HCT116 (cell line): Measurements from ENCODE around the gene SIGLEC11.

Experiments
- CEBPB ChIP-seq: IDR thresholded peaks from 2 replicates; pipeline ENCODE4 v1.6.1; 2012; ENCODE audit warnings: low read depth
- EZH2 ChIP-seq: fragments of 200-600 bp; sonication (generic); IDR thresholded peaks from 2 replicates; pipeline ENCODE4 v1.6.1; 2017; ENCODE audit warnings: antibody characterized with exemption, mixed run types
- JUND ChIP-seq: IDR thresholded peaks from 2 replicates; pipeline ENCODE4 v1.6.1; 2012
- POLR2A ChIP-seq: IDR thresholded peaks from 2 replicates; pipeline ENCODE4 v1.7.0; 2011; ENCODE audit warnings: borderline replicate concordance; ENCODE audit not compliant: insufficient read depth, insufficient read length; ENCODE audit errors: extremely low read depth
- POLR2AphosphoS5 ChIP-seq: IDR thresholded peaks from 2 replicates; pipeline ENCODE4 v1.6.1; 2011; ENCODE audit warnings: mild to moderate bottlenecking, low read depth, low read length, moderate library complexity
- RAD21 ChIP-seq: IDR thresholded peaks from 2 replicates; pipeline ENCODE4 v1.6.1; 2012; ENCODE audit warnings: low read depth, mild to moderate bottlenecking
- SIN3A ChIP-seq: IDR thresholded peaks from 2 replicates; pipeline ENCODE4 v1.6.1; 2012; ENCODE audit warnings: low read depth
- TCF7L2 ChIP-seq: IDR thresholded peaks from 2 replicates; pipeline ENCODE4 v1.7.0; 2011; ENCODE audit warnings: borderline replicate concordance, inconsistent platforms; ENCODE audit not compliant: insufficient read depth, insufficient read length; ENCODE audit errors: extremely low read depth
- ZFX ChIP-seq: fragments of 450-650 bp; IDR thresholded peaks from 2 replicates; pipeline ENCODE4 v1.6.1; 2017
- TF ChIP-seq, protein P1 (sequence below), 3 experiments: fragments of 200-600 bp in 1 of 3; sonication (generic) in 1 of 3; IDR thresholded peaks in 2 of 3; conservative IDR thresholded peaks in 1 of 3; 2 replicates each; pipeline ENCODE4 v1.5.1; 2012 to 2017; ENCODE audit warnings: low read depth in 2 of 3, low read length in 2 of 3, antibody characterized with exemption in 1 of 3, borderline replicate concordance in 1 of 3, control low read depth in 1 of 3, mild to moderate bottlenecking in 1 of 3, mixed read lengths in 1 of 3, mixed run types in 1 of 3, moderate library complexity in 1 of 3; ENCODE audit not compliant: insufficient read depth in 1 of 3

DNA sequence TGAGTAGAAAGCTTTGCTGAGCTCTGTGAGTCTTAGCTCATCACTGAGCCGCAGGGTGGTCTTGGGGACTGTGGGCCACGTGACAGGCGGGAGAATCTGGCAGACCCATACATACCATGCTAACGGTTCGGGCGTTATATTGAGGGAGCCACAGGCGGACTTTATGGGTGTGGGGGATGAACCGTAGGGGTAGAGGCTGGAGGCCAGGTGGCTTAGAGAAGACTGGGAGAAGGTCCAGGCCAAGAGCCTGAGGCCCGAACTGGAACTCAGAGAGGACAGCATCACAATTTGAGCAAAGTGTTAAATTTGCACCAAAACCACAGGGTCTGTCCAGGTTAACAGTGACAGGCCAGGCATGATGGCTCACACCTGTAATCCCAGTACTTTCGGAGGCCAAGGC is 47.3 kb downstream of the SIGLEC11 start:
- TF ChIP-seq, protein P1, sequence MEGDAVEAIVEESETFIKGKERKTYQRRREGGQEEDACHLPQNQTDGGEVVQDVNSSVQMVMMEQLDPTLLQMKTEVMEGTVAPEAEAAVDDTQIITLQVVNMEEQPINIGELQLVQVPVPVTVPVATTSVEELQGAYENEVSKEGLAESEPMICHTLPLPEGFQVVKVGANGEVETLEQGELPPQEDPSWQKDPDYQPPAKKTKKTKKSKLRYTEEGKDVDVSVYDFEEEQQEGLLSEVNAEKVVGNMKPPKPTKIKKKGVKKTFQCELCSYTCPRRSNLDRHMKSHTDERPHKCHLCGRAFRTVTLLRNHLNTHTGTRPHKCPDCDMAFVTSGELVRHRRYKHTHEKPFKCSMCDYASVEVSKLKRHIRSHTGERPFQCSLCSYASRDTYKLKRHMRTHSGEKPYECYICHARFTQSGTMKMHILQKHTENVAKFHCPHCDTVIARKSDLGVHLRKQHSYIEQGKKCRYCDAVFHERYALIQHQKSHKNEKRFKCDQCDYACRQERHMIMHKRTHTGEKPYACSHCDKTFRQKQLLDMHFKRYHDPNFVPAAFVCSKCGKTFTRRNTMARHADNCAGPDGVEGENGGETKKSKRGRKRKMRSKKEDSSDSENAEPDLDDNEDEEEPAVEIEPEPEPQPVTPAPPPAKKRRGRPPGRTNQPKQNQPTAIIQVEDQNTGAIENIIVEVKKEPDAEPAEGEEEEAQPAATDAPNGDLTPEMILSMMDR (IDR thresholded peaks at IDR 0.05 in 2 of 3, conservative IDR thresholded peaks at IDR 0.05 in 1 of 3; ENCODE audit: borderline replicate concordance in 1 of 3, insufficient read depth in 1 of 3, low read depth in 2 of 3, low read length in 2 of 3) = no peak
- TF ChIP-seq CEBPB (no peak), TCF7L2 (no peak), POLR2A (no peak), EZH2 (no peak), SIN3A (no peak), JUND (no peak), POLR2AphosphoS5 (no peak), RAD21 (no peak), ZFX (no peak)
